HL-60 (cell line): ENCODE results near the gene IRF2BP2.
A peak's percentile ranks its signal among the peaks of the same experiment; 100 is the strongest.

ENCODE experiments used
- DNase-seq, 2 experiments: peaks; one replicate each; pipeline ENCODE4 v3.0.0-alpha.2; 2010 to 2020; ENCODE audit warnings: low read depth in 1 of 2, low spot score in 1 of 2
- H3K27ac ChIP-seq: fragments of 250-450 bp; sonication (Bioruptor Pico); replicated peaks from 2 replicates; pipeline ENCODE4 v1.5.1; 2020; ENCODE audit warnings: mild to moderate bottlenecking, moderate library complexity
- H3K27me3 ChIP-seq: fragments of 250-450 bp; sonication (Bioruptor Pico); 2 replicates; pipeline ENCODE4 v1.5.1; 2021; ENCODE audit warnings: mild to moderate bottlenecking, moderate library complexity; ENCODE audit not compliant: insufficient read depth, poor library complexity, severe bottlenecking
- H3K4me3 ChIP-seq: replicated peaks from 2 replicates; pipeline ENCODE4 v1.5.1; 2011; ENCODE audit warnings: mild to moderate bottlenecking, control low read depth, low read length; ENCODE audit not compliant: insufficient read depth
- CTCF ChIP-seq: IDR thresholded peaks from one replicate; pipeline ENCODE4 v1.5.1; 2011; ENCODE audit warnings: low read length, control low read depth, inconsistent platforms; ENCODE audit not compliant: insufficient read depth
- GABPA ChIP-seq: IDR thresholded peaks from 2 replicates; pipeline ENCODE4 v1.6.1; 2012; ENCODE audit warnings: low read depth
- POLR2AphosphoS5 ChIP-seq: IDR thresholded peaks from 2 replicates; pipeline ENCODE4 v1.6.1; 2012; ENCODE audit warnings: low read depth
- REST ChIP-seq: IDR thresholded peaks from 2 replicates; pipeline ENCODE4 v1.6.1; 2012; ENCODE audit warnings: low read depth; ENCODE audit not compliant: insufficient replicate concordance
- SPI1 ChIP-seq: IDR thresholded peaks from 2 replicates; pipeline ENCODE4 v1.6.1; 2012; ENCODE audit warnings: low read depth, mild to moderate bottlenecking, borderline replicate concordance

The IRF2BP2 gene

GRCh38 chr1:234613128-234613875, 3.3 kb upstream of the IRF2BP2 start:
- no peak overlapping the region for H3K4me3 ChIP-seq
- DNase-seq, result peak; percentile 78 to 79
- peak overlapping the region; percentile 99 for H3K27ac ChIP-seq
- H3K27me3 ChIP-seq, result no peaks in the 10 kb centered on the region
- peak; percentile 72; the same call in 1 of the 2 replicates for TF ChIP-seq POLR2AphosphoS5
- TF ChIP-seq CTCF, result no peak
- TF ChIP-seq GABPA, result no peak
- peak; percentile 85 for TF ChIP-seq SPI1
- TF ChIP-seq REST, result peak; percentile 33

- DNase-seq, result peak; percentile 99 to 100
- Histone ChIP-seq H3K27ac (peak overlapping the region; percentile 99), H3K27me3 (no peaks in the 10 kb centered on the region), H3K4me3 (no peak overlapping the region)
- TF ChIP-seq POLR2AphosphoS5 (peak; percentile 97), GABPA (no peak), SPI1 (peak; percentile 64; the same call in 1 of the 2 replicates), REST (peak; percentile 31), CTCF (no peak)
These were observed 2.6 kb upstream of the IRF2BP2 start for GRCh38 chr1:234612352-234613127.

GRCh38 chr1:234611847-234612351, 1.9 kb upstream of the IRF2BP2 start:
- Histone ChIP-seq H3K27ac (peak overlapping the region; percentile 99), H3K27me3 (no peaks in the 10 kb centered on the region), H3K4me3 (no peak overlapping the region; the same call in 1 of the 2 replicates)
- DNase-seq, result peak in 1 of 2 experiments; percentile 57
- no peak for TF ChIP-seq GABPA
- no peak for TF ChIP-seq SPI1
- no peak for TF ChIP-seq REST
- peak; percentile 93 for TF ChIP-seq POLR2AphosphoS5
- TF ChIP-seq CTCF, result no peak
